ENCODE measurements around the gene FAM184B. TPM values are rescaled to one million over a fixed set of nuclear protein-coding genes. Genes with fewer than 3 reads are reported as not detected.

FAM184B gene
- total RNA-seq, 1 donor from 2014 or later = 8.0 TPM

Other genes starting within 250 kb of the FAM184B start
- 97.5 TPM for gene LAP3, start 204.4 kb downstream of the FAM184B start, total RNA-seq
- gene MED28, start 167.0 kb downstream of the FAM184B start, total RNA-seq = 15.4 TPM
- 26.5 TPM for gene DCAF16, start 29.1 kb upstream of the FAM184B start, total RNA-seq
- 15.6 TPM for gene NCAPG, start 29.4 kb upstream of the FAM184B start, total RNA-seq
- 30.4 TPM for gene LCORL, start 240.1 kb upstream of the FAM184B start, total RNA-seq